Fibroblast of mammary gland (primary cell): ENCODE results near the gene MCUR1.

Experiments used
- DNase-seq: peaks from one replicate; pipeline ENCODE4 v3.0.0-alpha.2; 2010; ENCODE audit warnings: low read depth
- H3K4me3 ChIP-seq: 2 replicates; pipeline ENCODE4 v1.5.1; 2011; ENCODE audit warnings: low read depth, mild to moderate bottlenecking, low read length, moderate library complexity; ENCODE audit not compliant: control insufficient read depth
- CTCF ChIP-seq: conservative IDR thresholded peaks from 2 replicates; pipeline ENCODE4 v1.5.1; 2011; ENCODE audit warnings: low read depth, low read length, inconsistent platforms; ENCODE audit not compliant: control insufficient read depth, insufficient read depth

The MCUR1 gene

DNA sequence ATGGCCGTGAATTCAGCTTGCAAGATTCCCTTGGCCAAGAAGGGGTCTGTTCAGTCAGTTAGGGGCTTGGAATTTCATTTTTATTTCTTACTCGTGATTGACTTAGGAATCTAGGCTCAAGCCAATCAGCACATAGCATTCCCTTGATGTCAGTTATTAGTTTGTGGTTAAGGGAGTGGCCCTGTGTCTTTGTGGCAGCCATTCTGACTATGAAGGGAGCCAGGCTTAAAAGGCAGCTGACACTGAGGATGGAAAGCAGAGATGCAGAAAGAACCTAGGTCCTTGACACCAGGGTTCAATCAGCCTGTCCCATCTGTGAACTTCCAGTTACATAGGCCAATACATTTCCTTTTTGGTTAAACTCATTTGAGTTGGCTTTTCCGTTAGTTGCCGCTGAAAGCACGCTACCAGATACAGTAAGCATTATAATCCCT is 48.1 kb downstream of the MCUR1 start:
- no peak overlapping the region for H3K4me3 ChIP-seq
- peak; percentile 70 for DNase-seq
- no peak for TF ChIP-seq CTCF

- H3K4me3 ChIP-seq: no peak overlapping the region
- TF ChIP-seq CTCF: no peak
- peak; percentile 59 for DNase-seq
These were observed 48.8 kb downstream of the MCUR1 start for GRCh38 chr6:13765570-13765969.

- no peak overlapping the region for H3K4me3 ChIP-seq
- DNase-seq: no peak
- no peak for TF ChIP-seq CTCF
These were observed 49.4 kb downstream of the MCUR1 start for GRCh38 chr6:13764996-13765395.

DNA sequence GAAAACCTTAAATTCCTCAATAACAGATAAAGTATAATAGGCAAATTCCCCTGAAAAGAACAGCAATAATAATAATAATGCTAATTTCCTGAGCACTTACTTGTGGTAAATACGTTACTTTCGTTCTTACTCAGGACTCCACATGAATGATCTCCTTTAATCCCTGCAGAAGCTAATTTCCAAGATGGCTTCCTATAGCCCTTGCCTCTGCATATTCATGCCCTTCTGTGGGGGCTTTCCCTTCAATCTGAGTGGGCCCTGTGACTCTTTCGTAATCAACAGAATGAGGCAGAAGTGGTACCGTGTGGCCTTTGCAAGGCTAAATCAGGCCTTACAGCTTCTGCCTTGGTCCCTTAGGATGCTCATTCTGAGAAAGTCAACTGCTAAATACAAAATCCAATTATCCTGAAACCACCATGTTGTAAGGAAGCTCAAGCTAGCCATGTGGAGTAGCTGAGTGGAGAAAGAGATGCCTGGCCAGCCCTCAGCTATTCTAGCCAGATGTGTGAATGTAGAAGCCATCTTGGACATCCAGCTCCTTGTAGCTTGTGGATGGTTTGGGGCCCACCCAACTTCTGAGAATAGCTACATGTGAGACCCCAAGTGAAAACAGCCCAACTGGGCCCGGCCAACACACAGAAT is 50.5 kb downstream of the MCUR1 start:
- no peak for TF ChIP-seq CTCF
- DNase-seq: no peak
- no peak overlapping the region for H3K4me3 ChIP-seq

DNA sequence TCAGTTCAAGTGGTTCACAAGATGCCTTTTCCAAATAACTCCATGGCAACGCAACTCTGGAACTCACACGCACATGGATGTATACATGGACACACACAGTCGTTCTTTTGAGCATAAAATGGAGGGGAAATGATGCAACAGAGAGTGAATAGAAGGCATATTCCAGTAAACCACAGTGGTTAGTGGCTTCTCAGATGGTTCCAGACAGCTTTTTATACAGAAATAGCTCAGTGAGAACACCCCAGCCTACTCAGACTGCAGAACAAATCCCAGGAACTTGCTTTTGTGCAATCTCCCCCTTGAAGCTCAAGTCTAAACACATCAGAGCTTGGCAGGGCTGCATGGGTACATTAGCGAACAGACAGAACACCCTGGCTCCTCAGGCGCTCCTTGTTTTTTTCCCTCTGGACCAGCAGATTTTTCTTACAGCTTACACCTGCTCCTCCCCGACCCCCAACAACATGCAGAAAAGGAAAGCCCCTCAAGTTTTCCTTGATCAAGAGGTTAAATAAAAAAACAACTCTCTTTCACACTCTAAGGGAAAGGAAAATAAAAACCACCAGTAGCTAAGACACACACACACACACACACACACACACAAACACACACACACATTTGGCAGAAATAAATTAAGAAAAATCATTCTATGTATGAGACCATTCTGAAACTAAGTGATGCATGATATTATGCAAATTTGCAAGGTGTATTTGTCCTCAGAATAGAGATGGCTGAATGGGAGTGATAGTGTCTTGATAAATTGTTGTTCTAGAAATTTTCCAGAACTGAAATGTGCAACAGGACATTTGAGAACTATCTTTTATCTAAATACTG is 51.5 kb downstream of the MCUR1 start:
- peak; percentile 88 for DNase-seq
- no peak for TF ChIP-seq CTCF
- no peak overlapping the region for H3K4me3 ChIP-seq

DNA sequence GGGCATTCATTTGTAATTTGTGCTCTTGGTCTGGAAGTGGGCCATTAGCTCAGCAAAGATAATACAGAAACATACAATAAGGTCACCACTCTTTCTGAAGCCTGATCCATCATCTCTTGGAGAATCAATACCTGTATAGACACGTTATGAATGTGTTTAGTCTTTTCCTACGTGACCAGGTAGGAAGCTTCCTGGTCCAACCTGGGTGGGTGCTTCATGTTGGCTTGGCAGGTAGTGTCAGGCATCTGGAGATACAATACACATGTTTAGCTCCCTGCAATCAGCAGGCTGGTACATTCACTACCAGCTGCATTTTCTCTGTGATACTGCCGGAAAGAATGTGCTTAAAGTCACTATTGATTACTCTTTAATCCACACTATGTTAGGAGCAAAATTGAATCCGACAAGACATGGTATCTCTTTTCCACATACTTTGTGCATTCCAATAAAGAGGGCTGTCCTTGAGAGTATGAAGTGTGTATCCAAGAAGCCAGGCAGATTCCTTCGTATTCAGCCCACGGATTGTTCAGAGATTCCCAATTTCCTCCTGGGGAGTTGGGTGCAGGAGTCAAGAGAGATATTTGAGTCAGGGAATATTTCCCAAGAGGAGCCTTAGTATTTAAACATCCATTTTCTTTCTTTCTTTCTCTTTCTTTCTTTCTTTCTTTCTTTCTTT is 52.9 kb downstream of the MCUR1 start:
- peak; percentile 59 for DNase-seq
- no peak overlapping the region for H3K4me3 ChIP-seq
- no peak for TF ChIP-seq CTCF
